Loucy (cell line): ENCODE measurements around the gene MPO.

Experiments used
- H2AFZ ChIP-seq: fragments of 200-600 bp; sonication (generic); 2 replicates; pipeline ENCODE4 v1.6.0; 2016; ENCODE audit warnings: antibody characterized with exemption, mild to moderate bottlenecking, low read length, moderate library complexity
- H3F3A ChIP-seq: fragments of 200-600 bp; 2 replicates; pipeline ENCODE4 v1.6.0; 2016; ENCODE audit warnings: antibody characterized with exemption, low read depth, mild to moderate bottlenecking
- H3K27me3 ChIP-seq: fragments of 200-600 bp; sonication (generic); 2 replicates; pipeline ENCODE4 v1.6.1; 2014; ENCODE audit warnings: low read length, mild to moderate bottlenecking; ENCODE audit not compliant: insufficient read depth, poor library complexity, severe bottlenecking
- H3K36me3 ChIP-seq: fragments of 200-600 bp; sonication (generic); 2 replicates; pipeline ENCODE4 v1.6.1; 2016; ENCODE audit warnings: low read length; ENCODE audit not compliant: insufficient read depth
- H3K4me1 ChIP-seq: fragments of 200-600 bp; sonication (generic); 2 replicates; pipeline ENCODE4 v1.5.1; 2014; ENCODE audit warnings: low read length, mild to moderate bottlenecking; ENCODE audit not compliant: insufficient read depth, poor library complexity, severe bottlenecking
- H3K4me2 ChIP-seq: fragments of 200-600 bp; sonication (generic); 2 replicates; pipeline ENCODE4 v1.6.0; 2014; ENCODE audit warnings: antibody characterized with exemption, low read length, low read depth, mild to moderate bottlenecking; ENCODE audit not compliant: poor library complexity, severe bottlenecking
- H3K4me3 ChIP-seq: fragments of 200-600 bp; sonication (generic); 2 replicates; pipeline ENCODE4 v1.5.1; 2014; ENCODE audit warnings: low read length, mild to moderate bottlenecking, mixed read lengths; ENCODE audit not compliant: poor library complexity, severe bottlenecking
- H3K79me2 ChIP-seq: fragments of 200-600 bp; sonication (generic); 2 replicates; pipeline ENCODE4 v1.6.1; 2014; ENCODE audit warnings: low read length; ENCODE audit not compliant: insufficient read depth
- H3K9ac ChIP-seq: fragments of 200-600 bp; sonication (generic); 2 replicates; pipeline ENCODE4 v1.6.0; 2014; ENCODE audit warnings: mild to moderate bottlenecking, low read depth, low read length, moderate library complexity; ENCODE audit not compliant: poor library complexity, severe bottlenecking
- H3K9me2 ChIP-seq: fragments of 200-600 bp; sonication (generic); replicated peaks from 2 replicates; pipeline ENCODE4 v1.6.1; 2016; ENCODE audit warnings: low read depth, low read length, mixed read lengths
- H3K9me3 ChIP-seq: fragments of 200-600 bp; sonication (generic); 2 replicates; pipeline ENCODE4 v1.6.1; 2014; ENCODE audit warnings: mild to moderate bottlenecking, antibody characterized with exemption, low read length, low read depth; ENCODE audit not compliant: insufficient read depth
- H4K20me1 ChIP-seq: fragments of 200-600 bp; sonication (generic); 2 replicates; pipeline ENCODE4 v1.6.0; 2014; ENCODE audit warnings: antibody characterized with exemption, low read length, mild to moderate bottlenecking; ENCODE audit not compliant: insufficient read depth, poor library complexity, severe bottlenecking
- CTCF ChIP-seq: fragments of 200-600 bp; sonication (generic); conservative IDR thresholded peaks from 2 replicates; pipeline ENCODE4 v1.5.1; 2014; ENCODE audit warnings: mild to moderate bottlenecking, antibody characterized with exemption, low read length
- EZH2phosphoT487 ChIP-seq: fragments of 200-600 bp; IDR thresholded peaks from 2 replicates; pipeline ENCODE4 v1.6.1; 2018; ENCODE audit warnings: antibody characterized with exemption, mild to moderate bottlenecking, moderate library complexity, borderline replicate concordance

MPO gene

GRCh38 chr17:58233543-58233942, 47.2 kb downstream of the MPO start:
- Histone ChIP-seq H2AFZ (no peak overlapping the region), H3K79me2 (no peaks in the 10 kb centered on the region), H3K27me3 (peaks cover 16% of the 10 kb centered on the region), H3K4me2 (no peak overlapping the region), H3K9ac (no peak overlapping the region), H3K9me2 (no peaks in the 10 kb centered on the region), H3K9me3 (no peaks in the 10 kb centered on the region), H3K4me1 (no peaks in the 10 kb centered on the region), H3K36me3 (no peaks in the 10 kb centered on the region), H4K20me1 (no peaks in the 10 kb centered on the region), H3F3A (no peaks in the 10 kb centered on the region), H3K4me3 (no peak overlapping the region)
- TF ChIP-seq EZH2phosphoT487 (no peak), CTCF (no peak)

- no peaks in the 10 kb centered on the region for H3K79me2 ChIP-seq
- no peaks in the 10 kb centered on the region for H4K20me1 ChIP-seq
- H3K4me2 ChIP-seq, result no peak overlapping the region
- H3K9ac ChIP-seq, result no peak overlapping the region
- no peaks in the 10 kb centered on the region for H3K9me2 ChIP-seq
- H3K36me3 ChIP-seq, result no peaks in the 10 kb centered on the region
- no peaks in the 10 kb centered on the region for H3K4me1 ChIP-seq
- no peaks in the 10 kb centered on the region for H3K9me3 ChIP-seq
- TF ChIP-seq CTCF (no peak), EZH2phosphoT487 (no peak)
- no peaks in the 10 kb centered on the region for H3F3A ChIP-seq
- no peak overlapping the region for H2AFZ ChIP-seq
- no peak overlapping the region for H3K4me3 ChIP-seq
- peaks cover 16% of the 10 kb centered on the region for H3K27me3 ChIP-seq
These were observed 48.0 kb downstream of the MPO start for GRCh38 chr17:58232707-58233156.

DNA sequence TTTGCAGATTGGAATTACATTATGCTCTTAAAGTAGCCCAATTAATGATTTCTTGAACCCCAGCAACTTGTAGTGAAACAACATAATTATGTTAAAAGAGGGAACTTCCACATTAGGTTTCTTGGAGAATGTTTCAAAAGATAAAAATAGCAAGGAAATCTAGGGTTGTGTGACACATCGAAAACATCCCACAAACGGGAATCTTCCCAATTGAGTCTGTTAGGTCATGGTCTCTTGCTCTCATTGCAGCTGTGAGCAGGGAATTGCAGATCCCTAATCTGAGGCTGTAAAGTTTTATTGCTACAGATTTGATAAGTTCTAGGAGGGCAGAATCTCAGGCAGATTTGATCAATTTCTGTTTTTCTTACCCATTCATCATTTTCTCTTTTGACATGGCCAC, 49.1 kb downstream of the MPO start:
- H3K9me2 ChIP-seq, result no peaks in the 10 kb centered on the region
- no peak overlapping the region for H3K4me2 ChIP-seq
- H3F3A ChIP-seq, result no peaks in the 10 kb centered on the region
- H3K9me3 ChIP-seq, result no peaks in the 10 kb centered on the region
- no peaks in the 10 kb centered on the region for H4K20me1 ChIP-seq
- peaks cover 16% of the 10 kb centered on the region for H3K27me3 ChIP-seq
- no peaks in the 10 kb centered on the region for H3K36me3 ChIP-seq
- no peaks in the 10 kb centered on the region for H3K79me2 ChIP-seq
- H3K4me3 ChIP-seq, result no peak overlapping the region
- no peak overlapping the region for H2AFZ ChIP-seq
- no peak for TF ChIP-seq EZH2phosphoT487
- TF ChIP-seq CTCF, result no peak
- H3K9ac ChIP-seq, result no peak overlapping the region
- no peaks in the 10 kb centered on the region for H3K4me1 ChIP-seq
